Astrocyte of the cerebellum (primary cell): ENCODE data around the gene SLX9.

ENCODE experiments used
- DNase-seq: peaks from one replicate; pipeline ENCODE4 v3.0.0-alpha.2; 2011; ENCODE audit warnings: low read depth
- H3K4me3 ChIP-seq: 2 replicates; pipeline ENCODE4 v1.5.1; 2011; ENCODE audit warnings: mild to moderate bottlenecking, low read depth, low read length, moderate library complexity
- CTCF ChIP-seq: IDR thresholded peaks from 2 replicates; pipeline ENCODE4 v1.5.1; 2012; ENCODE audit warnings: low read length, low read depth, moderate library complexity, mild to moderate bottlenecking; ENCODE audit errors: missing control alignments
- in situ Hi-C: cut with HindIII; loops from 2 replicates; pipeline ENCODE4 v1.10.0; 2017; ENCODE audit warnings: low sequenced_read_pairs

Gene SLX9

GRCh38 chr21:44951186-44951915 is 11.5 kb downstream of the SLX9 start:
- DNase-seq, result no peak
- in situ Hi-C loops, result no loop called here
- no peak for TF ChIP-seq CTCF

GRCh38 chr21:44952116-44952928 is 12.5 kb downstream of the SLX9 start:
- no peak for DNase-seq
- in situ Hi-C loops, result no loop called here
- no peak overlapping the region for H3K4me3 ChIP-seq
- TF ChIP-seq CTCF, result no peak

More at GRCh38 chr21:44951186-44951915, 11.5 kb downstream of the SLX9 start:
- no peak overlapping the region for H3K4me3 ChIP-seq

- no peak for TF ChIP-seq CTCF
- no peak overlapping the region for H3K4me3 ChIP-seq
- no peak for DNase-seq
- in situ Hi-C loops, result no loop called here
Measured at GRCh38 chr21:44952929-44953627, 13.2 kb downstream of the SLX9 start.

- no peak overlapping the region for H3K4me3 ChIP-seq
- no peak for DNase-seq
- in situ Hi-C loops, result no loop called here
- no peak for TF ChIP-seq CTCF
Measured at GRCh38 chr21:44953628-44954021, 13.8 kb downstream of the SLX9 start.

GRCh38 chr21:44954281-44954771 is 14.5 kb downstream of the SLX9 start:
- DNase-seq, result no peak
- in situ Hi-C loops, result no loop called here
- TF ChIP-seq CTCF, result no peak
- no peak overlapping the region for H3K4me3 ChIP-seq

GRCh38 chr21:44955141-44955797 is 15.4 kb downstream of the SLX9 start:
- TF ChIP-seq CTCF, result no peak
- no peak for DNase-seq
- in situ Hi-C loops, result no loop called here
- no peak overlapping the region for H3K4me3 ChIP-seq
